HL-60/S4 treated with phorbol 12-myristate 13-acetate at 8.2 ng/mL for 4 days and 3 days (cell line): ENCODE measurements around the gene CTNNA1.
"Not testable (repeated sequence)": the region's sequence is repeated elsewhere in the genome, so short reads cannot be mapped to it uniquely, and the experiment has no call there.

Experiments used
- in situ Hi-C: fragments of 300-500 bp; cut with MboI; formaldehyde crosslinking; loops from 2 replicates; pipeline ENCODE4 v1.15.0; 2022; ENCODE audit warnings: low sequenced_read_pairs

The CTNNA1 gene

DNA sequence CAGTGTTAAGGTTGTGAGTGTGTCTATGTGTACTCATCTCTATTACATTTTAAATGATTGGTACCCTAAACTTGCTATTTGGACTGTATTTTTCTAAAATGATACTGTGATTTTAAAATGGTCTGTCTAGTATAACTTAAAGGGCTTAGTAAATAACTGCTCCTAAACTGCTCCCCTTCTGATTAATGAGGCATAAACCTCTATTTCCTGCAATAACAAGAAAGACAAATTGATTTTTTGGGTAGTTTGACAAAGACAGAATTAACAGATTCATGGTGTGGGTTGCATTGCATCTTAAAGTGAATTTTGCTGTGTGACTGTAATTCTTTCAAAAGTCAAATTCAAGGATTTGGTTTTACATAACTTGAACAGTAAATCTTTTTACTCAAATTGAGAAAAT, 130.0 kb downstream of the CTNNA1 start:
- in situ Hi-C loops = no loop called here

- in situ Hi-C loops = no loop called here
Observed at GRCh38 chr5:138884094-138884493, 130.9 kb downstream of the CTNNA1 start.

- in situ Hi-C loops = no loop called here
Observed at GRCh38 chr5:138884554-138884953, 131.3 kb downstream of the CTNNA1 start.

DNA sequence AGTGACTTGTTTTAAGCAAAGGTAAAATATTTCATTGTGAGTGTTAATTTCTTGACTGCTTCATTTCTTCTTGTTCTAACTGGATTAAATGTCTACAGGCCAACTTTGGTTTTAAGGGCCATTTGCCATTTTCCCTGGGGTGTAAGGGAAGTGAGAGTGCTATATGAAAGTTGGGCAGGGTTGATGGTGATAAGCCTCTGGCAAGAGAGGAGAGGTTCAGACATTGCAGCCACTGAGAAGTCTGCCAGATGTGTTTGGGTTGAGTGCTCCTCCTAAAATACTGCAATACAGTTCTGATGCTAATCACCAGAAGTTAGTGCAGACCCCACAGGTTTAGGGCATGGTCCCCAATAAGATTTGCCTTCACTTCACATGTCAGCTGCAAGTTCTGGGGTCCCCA, 136.8 kb downstream of the CTNNA1 start:
- in situ Hi-C loops = no loop called here

GRCh38 chr5:138890644-138891043, 137.4 kb downstream of the CTNNA1 start:
- in situ Hi-C loops = no loop called here

DNA sequence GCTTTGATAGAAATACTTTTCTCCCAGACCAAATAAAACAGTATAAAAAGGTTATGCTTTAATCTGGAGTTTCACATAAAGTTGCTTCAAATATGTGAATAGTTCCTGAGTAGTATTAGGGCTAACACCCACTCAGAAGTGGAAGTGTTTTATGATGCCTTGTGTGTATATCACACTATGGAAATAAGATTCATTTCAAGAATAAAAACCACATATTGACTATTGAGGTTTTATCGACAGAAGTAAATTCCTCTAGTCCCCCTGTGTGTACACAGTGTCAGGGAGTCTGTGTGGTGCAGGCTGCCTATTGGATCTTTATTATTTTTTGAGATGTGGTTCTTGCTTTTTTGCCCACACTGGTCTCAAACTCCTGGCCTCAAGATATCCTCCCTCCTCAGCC, 142.7 kb downstream of the CTNNA1 start:
- in situ Hi-C loops = no loop called here

- in situ Hi-C loops = no loop called here
Observed at GRCh38 chr5:138898299-138898698, 145.1 kb downstream of the CTNNA1 start.

DNA sequence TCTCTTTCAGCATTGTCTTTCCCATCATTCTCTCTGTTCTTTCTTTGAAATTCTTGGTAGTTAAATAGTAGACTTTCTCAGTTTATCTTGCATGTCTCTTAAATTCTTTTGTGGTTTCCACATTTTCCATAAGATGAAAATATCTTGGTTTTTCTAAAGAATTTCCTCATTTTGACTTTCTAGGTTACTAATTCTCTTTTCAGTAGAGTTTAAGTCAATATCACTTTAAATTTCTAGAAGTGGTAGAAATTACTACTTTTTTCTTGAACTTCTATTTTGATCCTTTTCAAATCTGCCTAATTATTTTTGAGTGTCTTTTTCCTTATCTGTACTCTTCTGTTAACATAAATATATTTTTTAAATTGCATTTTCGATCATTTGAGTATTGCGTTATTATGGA, 145.5 kb downstream of the CTNNA1 start:
- in situ Hi-C loops = no loop called here

DNA sequence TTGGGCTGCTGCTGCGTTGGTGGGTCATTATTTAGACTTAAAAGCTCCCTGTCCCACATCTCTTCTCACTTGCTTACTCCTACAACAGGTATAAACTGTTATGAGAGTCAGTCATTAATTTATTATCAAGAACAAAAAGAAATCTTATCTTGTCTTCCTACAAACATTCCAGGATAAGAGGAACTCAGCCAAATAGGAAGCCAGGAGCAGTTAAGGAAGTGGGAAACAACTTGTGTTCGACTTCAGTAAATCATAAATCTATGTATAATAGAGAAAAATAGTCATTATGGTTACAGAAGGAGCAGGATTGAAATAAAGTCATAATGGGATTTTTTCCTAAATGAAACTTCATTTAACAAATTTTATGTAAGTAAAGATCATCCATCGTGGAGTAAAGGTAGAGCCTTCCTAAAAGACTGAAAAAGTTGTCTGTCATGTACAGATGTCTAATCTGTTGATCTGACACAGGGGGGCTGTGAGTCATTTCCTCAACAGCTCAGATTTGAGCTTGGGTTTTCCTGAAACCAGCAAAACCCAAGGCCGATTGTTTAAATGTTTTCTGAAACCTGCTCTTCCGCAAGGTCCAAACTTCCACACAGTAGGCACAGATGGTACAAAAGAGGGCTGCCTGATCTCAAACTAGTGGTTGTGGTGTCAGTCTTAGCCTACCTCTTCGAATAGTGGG, 147.2 kb downstream of the CTNNA1 start:
- in situ Hi-C loops = no loop called here

- in situ Hi-C loops = no loop called here
Observed at GRCh38 chr5:138901716-138902115, 148.5 kb downstream of the CTNNA1 start.

GRCh38 chr5:138903130-138903775, 150.0 kb downstream of the CTNNA1 start:
- in situ Hi-C loops = no loop called here

GRCh38 chr5:138905541-138905940, 152.3 kb downstream of the CTNNA1 start:
- in situ Hi-C loops = no loop called here

GRCh38 chr5:138909734-138910133, 156.5 kb downstream of the CTNNA1 start:
- in situ Hi-C loops = no loop called here

GRCh38 chr5:138910546-138911185, 157.4 kb downstream of the CTNNA1 start:
- in situ Hi-C loops = no loop called here

GRCh38 chr5:138911441-138911840, 158.2 kb downstream of the CTNNA1 start:
- in situ Hi-C loops = no loop called here

DNA sequence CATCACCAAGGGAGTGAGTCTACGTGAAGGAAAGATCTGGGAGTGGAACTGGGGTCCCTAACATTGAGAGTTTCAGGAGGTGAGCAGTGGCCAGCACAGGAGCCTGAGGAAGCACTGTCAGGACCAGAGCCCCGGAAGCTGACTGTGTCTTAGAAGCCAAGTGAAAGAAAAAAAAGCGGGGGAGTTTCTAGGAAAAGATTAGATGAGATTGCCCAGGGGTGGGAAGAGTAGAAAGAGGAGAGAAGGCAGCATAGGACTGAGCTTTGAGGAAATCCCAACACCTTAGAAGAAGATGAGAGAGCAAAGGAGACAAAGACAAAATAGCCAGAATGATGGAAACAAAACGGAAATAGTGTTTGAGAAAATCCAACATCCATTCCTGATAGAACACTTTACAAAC, 158.9 kb downstream of the CTNNA1 start:
- in situ Hi-C loops = no loop called here

DNA sequence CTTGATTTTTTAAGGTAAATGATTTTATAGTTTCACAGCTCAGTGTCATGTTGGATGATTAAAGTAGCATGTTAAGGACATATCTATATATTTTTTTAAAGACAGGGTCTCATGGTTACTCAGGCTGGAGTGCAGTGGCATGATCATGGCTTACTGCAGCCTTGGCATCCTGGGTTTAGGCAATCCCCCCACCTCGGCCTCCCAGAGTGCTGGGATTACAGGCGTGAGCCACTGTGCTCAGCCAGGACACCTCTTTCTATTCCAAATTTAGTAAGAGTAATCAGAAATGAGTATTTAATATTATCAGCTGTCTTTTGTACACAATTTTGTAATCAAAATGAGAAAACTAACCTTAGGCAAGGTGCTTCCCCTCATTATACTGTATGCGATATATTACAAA, 160.5 kb downstream of the CTNNA1 start:
- in situ Hi-C loops = no loop called here

DNA sequence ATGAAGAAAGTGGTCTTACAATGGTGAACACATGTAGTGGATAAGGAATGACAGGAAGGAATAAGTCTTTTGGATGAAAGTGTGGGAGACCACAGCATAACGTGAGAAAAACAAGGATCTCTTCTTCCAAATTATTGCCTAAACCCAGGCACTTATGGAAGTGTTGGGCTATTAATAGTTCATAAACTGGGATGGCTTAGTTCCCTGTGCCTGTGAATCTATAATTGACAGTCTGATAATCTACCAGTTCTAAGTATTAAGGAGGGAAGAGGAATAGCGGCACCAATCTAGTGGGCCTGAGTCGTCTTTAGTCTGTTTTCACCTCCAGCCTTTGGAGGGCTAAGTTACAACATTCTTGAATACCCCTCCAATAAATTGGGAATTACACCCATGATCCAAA, 161.1 kb downstream of the CTNNA1 start:
- in situ Hi-C loops = no loop called here

GRCh38 chr5:138918686-138919085, 165.5 kb downstream of the CTNNA1 start:
- in situ Hi-C loops = no loop called here

DNA sequence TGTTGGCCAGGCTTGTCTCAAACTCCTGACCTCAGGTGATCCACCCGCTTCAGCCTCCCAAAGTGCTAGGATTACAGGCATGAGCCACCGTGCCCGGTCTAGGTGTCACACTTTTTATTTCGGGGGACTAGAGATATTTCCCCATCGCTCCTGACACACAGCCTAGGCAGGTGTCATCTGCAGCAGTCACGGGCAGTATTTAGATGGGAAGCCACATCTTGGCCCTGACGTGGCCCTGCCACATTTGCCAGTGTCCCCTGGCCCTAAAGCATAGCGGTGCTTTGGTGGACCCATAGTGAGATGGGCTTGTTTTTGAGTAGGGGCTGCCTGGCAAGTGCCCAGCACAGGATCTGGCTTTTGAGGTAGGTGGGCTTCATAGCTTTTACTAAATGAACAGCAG, 167.0 kb downstream of the CTNNA1 start:
- in situ Hi-C loops = no loop called here

DNA sequence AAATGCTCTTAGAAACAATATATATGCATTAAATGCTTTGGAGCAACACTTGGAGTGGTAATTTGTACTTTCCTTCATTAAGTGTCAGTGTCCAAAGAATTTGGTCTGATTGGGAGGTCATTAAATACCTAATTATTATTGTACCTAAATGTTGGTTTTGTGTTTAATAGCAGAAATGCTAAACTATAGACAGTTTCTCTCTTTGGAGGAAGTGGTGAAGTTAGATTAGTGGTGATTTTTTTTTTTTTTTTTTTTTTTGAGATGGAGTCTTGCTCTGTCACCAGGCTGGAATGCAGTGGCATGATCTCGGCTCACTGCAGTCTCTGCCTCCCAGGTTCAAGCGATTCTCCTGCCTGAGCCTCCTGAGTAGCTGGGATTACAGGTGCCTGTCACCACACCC, 168.1 kb downstream of the CTNNA1 start:
- in situ Hi-C loops = not testable (repeated sequence)

DNA sequence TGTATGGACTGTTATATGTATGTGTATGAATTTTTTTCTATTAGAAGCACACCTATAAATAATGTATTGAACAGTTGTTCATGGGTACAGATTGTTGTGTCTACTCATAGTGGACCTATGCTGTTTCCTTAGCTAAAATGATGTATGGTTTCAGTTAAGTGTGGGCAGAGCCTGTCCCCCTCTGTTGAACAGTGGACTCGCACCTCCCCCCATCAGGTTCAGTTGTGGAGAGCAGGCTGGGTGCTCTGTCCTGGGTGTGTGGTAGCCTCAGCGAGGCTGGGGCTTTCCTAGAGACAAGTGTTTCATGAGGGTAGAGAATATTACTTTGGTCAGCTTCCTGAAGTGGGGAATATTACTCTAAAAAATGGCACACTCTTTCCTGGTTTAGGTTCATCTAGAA, 169.3 kb downstream of the CTNNA1 start:
- in situ Hi-C loops = no loop called here
